ENCODE measurements around the gene NEK10. TPM values are rescaled to one million over a fixed set of nuclear protein-coding genes. Genes with fewer than 3 reads are reported as not detected.

NEK10 gene
- total RNA-seq, 4 donors from 2014 or later: 0.65 to 2.6 (median 1.2) TPM

- DNase-seq (ENCODE audit: low spot score): no peak
- TF ChIP-seq CTCF (IDR thresholded peaks at IDR 0.05): no peak
- ATAC-seq (ENCODE audit: low FRiP score): no peak
Measured at GRCh38 chr3:27279123-27279522, 90.1 kb downstream of the NEK10 start.

- no peak for TF ChIP-seq CTCF (IDR thresholded peaks at IDR 0.05)
- DNase-seq (ENCODE audit: low spot score) (no peak), ATAC-seq (ENCODE audit: low FRiP score) (no peak)
Measured at GRCh38 chr3:27278383-27279055, 90.7 kb downstream of the NEK10 start.

GRCh38 chr3:27275441-27275990 is 93.7 kb downstream of the NEK10 start:
- no peak for TF ChIP-seq CTCF (IDR thresholded peaks at IDR 0.05)
- ATAC-seq (ENCODE audit: low FRiP score) (no peak), DNase-seq (ENCODE audit: low spot score) (no peak)

GRCh38 chr3:27271890-27272289 is 97.3 kb downstream of the NEK10 start:
- no peak for ATAC-seq (ENCODE audit: low FRiP score)

GRCh38 chr3:27254896-27255295 is 114.3 kb downstream of the NEK10 start:
- ATAC-seq (ENCODE audit: low FRiP score) (no peak), DNase-seq (ENCODE audit: low spot score) (no peak)
- no peak for TF ChIP-seq CTCF (IDR thresholded peaks at IDR 0.05)

More at GRCh38 chr3:27271890-27272289, 97.3 kb downstream of the NEK10 start:
- DNase-seq (ENCODE audit: low spot score): no peak
- no peak for TF ChIP-seq CTCF (IDR thresholded peaks at IDR 0.05)

GRCh38 chr3:27253831-27254230 is 115.4 kb downstream of the NEK10 start:
- TF ChIP-seq CTCF (IDR thresholded peaks at IDR 0.05): no peak
- DNase-seq (ENCODE audit: low spot score) (no peak), ATAC-seq (ENCODE audit: low FRiP score) (no peak)

GRCh38 chr3:27253391-27253790 is 115.8 kb downstream of the NEK10 start:
- ATAC-seq (ENCODE audit: low FRiP score) (no peak), DNase-seq (ENCODE audit: low spot score) (no peak)
- no peak for TF ChIP-seq CTCF (IDR thresholded peaks at IDR 0.05)
